ENCODE data around the gene EXOC6B.

DNA sequence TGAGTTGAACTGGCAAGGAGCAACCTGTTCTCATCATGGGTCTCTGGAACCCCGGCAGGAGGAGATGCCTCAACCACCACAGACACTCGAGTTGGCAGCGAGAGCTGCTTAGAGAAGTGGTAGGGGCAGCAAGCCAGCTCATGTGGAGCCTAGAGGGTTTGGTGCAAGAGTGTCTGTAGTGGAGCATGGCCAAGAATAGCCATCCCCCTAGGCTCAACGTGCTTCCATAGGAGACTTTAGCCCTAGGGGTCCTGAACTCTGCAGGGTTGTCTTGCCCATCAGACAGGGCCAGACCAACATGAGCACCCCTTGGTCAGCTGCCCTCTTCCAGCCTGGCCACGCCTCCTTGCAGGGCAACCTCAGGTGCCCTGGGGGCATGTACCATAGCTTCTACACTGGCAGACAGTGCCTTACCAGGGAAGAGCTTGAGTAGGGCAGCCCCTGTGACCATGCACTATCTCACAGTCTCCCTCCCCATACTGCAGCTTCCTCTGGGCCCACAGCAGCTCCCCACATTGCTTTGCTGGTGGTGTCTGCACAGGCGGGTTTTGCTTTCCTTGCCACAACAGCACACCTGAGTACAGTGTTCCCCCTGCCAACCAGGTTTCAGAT, 187.1 kb downstream of the EXOC6B start:
- TF ChIP-seq, protein P1, sequence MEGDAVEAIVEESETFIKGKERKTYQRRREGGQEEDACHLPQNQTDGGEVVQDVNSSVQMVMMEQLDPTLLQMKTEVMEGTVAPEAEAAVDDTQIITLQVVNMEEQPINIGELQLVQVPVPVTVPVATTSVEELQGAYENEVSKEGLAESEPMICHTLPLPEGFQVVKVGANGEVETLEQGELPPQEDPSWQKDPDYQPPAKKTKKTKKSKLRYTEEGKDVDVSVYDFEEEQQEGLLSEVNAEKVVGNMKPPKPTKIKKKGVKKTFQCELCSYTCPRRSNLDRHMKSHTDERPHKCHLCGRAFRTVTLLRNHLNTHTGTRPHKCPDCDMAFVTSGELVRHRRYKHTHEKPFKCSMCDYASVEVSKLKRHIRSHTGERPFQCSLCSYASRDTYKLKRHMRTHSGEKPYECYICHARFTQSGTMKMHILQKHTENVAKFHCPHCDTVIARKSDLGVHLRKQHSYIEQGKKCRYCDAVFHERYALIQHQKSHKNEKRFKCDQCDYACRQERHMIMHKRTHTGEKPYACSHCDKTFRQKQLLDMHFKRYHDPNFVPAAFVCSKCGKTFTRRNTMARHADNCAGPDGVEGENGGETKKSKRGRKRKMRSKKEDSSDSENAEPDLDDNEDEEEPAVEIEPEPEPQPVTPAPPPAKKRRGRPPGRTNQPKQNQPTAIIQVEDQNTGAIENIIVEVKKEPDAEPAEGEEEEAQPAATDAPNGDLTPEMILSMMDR (IDR thresholded peaks at IDR 0.05; ENCODE audit: low read length), result no peak
- no peak for TF ChIP-seq EZH2phosphoT487 (IDR thresholded peaks at IDR 0.05; ENCODE audit: low read length)
- TF ChIP-seq EZH2 (optimal IDR thresholded peaks at IDR 0.05; ENCODE audit: low read depth, low read length), result no peak

Measured in MM.1S (cell line).